VCaP (cell line): ENCODE data around the gene FUZ.

ENCODE experiments used
- H3K27ac ChIP-seq: fragments of 450-650 bp; 2 replicates; pipeline ENCODE4 v1.5.1; 2017
- CTCF ChIP-seq: fragments of 450-650 bp; conservative IDR thresholded peaks from 2 replicates; pipeline ENCODE4 v1.5.1; 2017; ENCODE audit warnings: mild to moderate bottlenecking, moderate library complexity

The FUZ gene

GRCh38 chr19:49849433-49850220 lies 36.5 kb upstream of the FUZ start:
- H3K27ac ChIP-seq: peak overlapping the region; percentile 99
- no peak for TF ChIP-seq CTCF

DNA sequence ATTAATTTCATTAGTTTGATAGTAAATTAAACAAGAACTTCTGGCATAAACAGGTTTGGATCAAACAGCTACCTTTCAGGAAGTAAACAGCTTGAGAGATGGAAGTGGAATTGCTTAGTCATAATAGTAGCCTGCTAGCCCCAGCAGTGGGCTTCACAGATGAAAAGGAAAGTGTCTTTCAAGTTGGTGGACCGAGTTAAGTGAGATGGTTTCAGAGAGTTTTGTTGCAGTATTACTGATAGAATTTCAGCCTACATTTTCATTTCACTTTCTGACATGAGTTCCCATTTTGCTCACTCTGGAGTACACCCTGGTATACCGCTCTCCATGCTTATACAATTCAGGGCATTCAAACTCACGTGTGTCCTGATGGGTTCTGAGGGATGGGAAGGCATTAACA lies 35.8 kb upstream of the FUZ start:
- TF ChIP-seq CTCF: no peak
- H3K27ac ChIP-seq: no peak overlapping the region

DNA sequence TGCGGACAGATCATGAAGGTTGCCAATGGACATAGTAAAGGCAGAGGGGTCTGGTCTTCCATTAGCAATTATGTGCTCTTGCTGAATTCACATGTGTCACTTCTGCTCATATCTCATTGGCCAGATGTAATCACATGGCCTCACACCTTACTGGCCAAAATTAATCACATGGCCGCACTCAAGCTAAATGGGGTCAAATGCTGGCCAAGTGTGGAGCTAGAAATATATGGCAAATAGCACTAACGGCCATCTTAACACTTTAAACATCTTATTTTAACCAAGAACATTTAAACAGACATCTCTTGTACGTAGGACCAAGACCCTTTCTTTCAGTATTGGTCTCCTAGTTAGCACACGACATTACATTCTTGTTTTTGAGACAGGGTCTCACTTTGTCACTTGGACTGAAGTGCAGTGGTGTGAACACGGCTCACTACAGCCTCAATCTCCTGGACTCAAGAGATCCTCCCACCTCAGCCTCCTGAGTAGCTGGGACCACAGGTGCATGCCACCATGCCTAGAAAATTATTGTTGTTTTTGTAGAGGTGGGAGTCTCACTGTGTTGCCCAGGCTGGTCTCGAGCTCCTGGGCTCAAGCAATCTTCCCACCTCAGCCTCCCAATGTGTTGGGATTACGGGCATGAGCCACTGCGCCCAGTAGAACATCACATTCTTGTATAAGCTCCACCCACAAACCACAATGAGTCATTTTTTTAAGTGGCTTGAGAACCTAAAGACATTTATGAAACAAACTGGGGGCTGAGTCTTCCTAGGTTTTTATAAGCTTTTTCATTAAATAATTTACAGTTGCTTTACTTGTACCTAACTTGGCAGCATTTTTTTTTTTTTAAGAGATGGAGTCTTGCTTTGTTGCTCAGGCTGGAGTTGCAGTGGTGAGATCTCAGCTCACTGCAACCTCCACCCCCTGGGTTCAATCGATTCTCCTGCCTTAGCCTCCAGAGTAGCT lies 34.9 kb upstream of the FUZ start:
- H3K27ac ChIP-seq: no peak overlapping the region
- no peak for TF ChIP-seq CTCF

DNA sequence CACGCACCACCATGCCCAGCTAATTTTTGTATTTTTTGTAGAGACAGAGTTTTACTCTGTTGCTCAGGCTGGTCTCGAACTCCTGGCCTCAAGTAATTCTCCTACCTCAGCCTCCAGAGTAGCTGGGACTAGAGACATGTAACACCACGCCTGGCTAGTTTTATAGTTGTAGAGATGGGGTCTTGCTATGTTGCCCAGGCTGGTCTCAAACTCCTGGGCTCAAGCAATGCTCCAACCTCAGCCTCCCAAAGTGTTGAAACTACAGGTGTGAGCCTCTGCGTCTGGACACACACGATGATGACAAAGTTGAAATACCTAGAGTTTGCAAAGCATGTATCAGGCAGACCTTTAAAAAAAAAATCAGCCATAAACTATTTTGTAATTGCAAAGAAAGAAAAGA lies 33.3 kb upstream of the FUZ start:
- H3K27ac ChIP-seq: no peak overlapping the region
- TF ChIP-seq CTCF: no peak

GRCh38 chr19:49845414-49845813 lies 32.3 kb upstream of the FUZ start:
- H3K27ac ChIP-seq: no peak overlapping the region
- peak; percentile 45 for TF ChIP-seq CTCF

DNA sequence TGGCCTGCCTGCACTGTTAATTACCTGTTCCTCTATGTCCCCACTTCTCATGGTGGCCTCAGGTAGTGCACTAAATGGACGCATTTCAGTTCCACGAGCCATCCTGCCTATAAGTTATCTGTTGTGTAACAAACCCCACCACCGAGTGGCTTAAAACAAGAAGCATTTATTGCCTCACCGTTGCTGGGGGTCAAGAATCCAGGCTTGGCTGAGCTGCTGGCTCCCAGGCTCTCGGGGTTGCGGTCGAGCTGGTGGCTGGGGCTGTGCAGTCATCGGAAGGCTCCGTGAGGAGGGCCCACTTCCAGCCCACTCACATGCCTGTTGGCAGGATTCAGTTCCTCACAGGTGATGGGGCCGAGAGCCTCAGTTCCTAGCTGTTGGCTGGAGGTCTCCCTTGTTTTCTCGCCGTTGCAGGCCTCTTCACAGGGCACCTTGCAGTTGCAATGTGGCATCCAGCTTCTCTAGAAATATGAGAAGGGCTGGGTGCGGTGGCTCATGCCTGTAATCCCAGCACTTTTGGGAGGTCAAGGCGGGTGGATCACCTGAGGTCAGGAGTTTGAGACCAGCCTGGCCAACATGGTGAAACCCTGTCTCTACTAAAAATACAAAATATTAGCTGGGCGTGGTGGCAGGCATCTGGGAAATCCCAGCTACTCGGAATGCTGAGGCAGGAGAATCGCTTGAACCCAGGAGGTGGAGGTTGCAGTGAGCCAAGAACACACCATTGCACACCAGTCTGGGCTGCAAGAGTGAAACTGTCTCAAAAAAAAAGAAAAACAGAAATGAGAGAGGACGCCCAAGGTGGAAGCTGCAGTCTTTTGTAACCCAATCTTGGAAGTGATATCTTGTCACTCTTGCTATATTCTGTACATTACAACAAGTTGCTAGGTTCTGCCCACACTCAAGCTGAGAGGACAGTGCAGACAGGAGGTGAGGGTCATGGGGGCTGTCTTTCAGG lies 31.3 kb upstream of the FUZ start:
- TF ChIP-seq CTCF: no peak
- no peak overlapping the region for H3K27ac ChIP-seq
